Suprapubic skin (tissue), 4 donors: Measurements from ENCODE around the gene ZBTB20.

Experiments
- EP300 ChIP-seq: sonication (generic); formaldehyde crosslinking; IDR thresholded peaks from one replicate; pipeline ENCODE4 v1.6.1; 2017; ENCODE audit warnings: antibody characterized with exemption
- POLR2A ChIP-seq, 2 donors: fragments of 450-650 bp; IDR thresholded peaks; one replicate each; pipeline ENCODE4 v1.6.1; 2017; ENCODE audit warnings: antibody characterized with exemption in 2 of 2, mild to moderate bottlenecking in 2 of 2, moderate library complexity in 2 of 2
- POLR2AphosphoS5 ChIP-seq, 3 donors: sonication (generic); formaldehyde crosslinking; IDR thresholded peaks; one replicate each; pipeline ENCODE4 v1.6.1; 2017; ENCODE audit warnings: antibody characterized with exemption in 3 of 3
- TF ChIP-seq, protein P1 (sequence below), 2 donors: fragments of 200-600 bp in 1 of 2; fragments of 450-650 bp in 1 of 2; sonication (generic) in 1 of 2; IDR thresholded peaks; one replicate each; pipeline ENCODE4 v1.5.1; 2016 to 2019; ENCODE audit warnings: antibody characterized with exemption in 2 of 2, mild to moderate bottlenecking in 1 of 2, moderate library complexity in 1 of 2

DNA sequence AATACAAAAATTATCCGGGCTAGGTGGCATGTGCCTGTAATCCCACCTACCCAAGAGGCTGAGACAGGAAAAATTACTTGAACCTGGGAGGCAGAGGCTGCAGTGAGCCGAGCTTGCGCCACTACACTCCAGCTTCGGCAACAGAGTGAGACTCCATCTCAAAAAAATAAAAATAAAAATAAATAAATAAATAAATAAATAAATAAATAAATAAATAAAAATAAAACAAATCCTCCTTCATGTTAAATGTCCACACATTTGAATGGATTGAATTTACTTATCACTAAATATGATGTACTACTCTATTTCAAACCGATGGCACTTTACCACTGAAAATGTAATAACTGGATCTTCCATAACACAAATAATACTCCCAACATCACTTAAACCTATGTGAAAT, 36.3 kb downstream of the ZBTB20 start:
- TF ChIP-seq POLR2A (IDR thresholded peaks at IDR 0.05) = no peak
- TF ChIP-seq POLR2AphosphoS5 (IDR thresholded peaks at IDR 0.05) = no peak
- TF ChIP-seq, protein P1, sequence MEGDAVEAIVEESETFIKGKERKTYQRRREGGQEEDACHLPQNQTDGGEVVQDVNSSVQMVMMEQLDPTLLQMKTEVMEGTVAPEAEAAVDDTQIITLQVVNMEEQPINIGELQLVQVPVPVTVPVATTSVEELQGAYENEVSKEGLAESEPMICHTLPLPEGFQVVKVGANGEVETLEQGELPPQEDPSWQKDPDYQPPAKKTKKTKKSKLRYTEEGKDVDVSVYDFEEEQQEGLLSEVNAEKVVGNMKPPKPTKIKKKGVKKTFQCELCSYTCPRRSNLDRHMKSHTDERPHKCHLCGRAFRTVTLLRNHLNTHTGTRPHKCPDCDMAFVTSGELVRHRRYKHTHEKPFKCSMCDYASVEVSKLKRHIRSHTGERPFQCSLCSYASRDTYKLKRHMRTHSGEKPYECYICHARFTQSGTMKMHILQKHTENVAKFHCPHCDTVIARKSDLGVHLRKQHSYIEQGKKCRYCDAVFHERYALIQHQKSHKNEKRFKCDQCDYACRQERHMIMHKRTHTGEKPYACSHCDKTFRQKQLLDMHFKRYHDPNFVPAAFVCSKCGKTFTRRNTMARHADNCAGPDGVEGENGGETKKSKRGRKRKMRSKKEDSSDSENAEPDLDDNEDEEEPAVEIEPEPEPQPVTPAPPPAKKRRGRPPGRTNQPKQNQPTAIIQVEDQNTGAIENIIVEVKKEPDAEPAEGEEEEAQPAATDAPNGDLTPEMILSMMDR (IDR thresholded peaks at IDR 0.05) = no peak
- TF ChIP-seq EP300 = no peak
